ENCODE data around the gene SLC7A9.

DNA sequence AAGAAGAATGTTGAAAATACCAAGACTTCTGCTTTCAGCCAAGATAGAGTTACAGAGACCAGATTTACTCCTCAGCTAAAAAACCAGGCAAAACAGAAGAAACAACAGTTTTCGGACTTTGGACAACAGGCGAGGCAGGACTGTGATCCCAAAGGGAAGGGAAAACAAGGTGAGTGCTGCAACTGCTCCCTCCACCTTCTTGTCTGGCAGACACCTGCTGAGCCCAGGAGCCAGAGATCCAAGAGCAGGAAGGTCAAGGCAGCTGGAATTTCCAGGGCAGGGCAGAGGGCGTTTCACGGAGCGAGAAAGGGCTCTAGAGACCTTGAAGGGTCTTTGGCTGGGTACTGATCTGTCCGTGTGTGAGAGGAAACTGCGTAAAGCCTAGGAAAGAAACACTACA lies 32.9 kb upstream of the SLC7A9 start:
- TF ChIP-seq, protein P1, sequence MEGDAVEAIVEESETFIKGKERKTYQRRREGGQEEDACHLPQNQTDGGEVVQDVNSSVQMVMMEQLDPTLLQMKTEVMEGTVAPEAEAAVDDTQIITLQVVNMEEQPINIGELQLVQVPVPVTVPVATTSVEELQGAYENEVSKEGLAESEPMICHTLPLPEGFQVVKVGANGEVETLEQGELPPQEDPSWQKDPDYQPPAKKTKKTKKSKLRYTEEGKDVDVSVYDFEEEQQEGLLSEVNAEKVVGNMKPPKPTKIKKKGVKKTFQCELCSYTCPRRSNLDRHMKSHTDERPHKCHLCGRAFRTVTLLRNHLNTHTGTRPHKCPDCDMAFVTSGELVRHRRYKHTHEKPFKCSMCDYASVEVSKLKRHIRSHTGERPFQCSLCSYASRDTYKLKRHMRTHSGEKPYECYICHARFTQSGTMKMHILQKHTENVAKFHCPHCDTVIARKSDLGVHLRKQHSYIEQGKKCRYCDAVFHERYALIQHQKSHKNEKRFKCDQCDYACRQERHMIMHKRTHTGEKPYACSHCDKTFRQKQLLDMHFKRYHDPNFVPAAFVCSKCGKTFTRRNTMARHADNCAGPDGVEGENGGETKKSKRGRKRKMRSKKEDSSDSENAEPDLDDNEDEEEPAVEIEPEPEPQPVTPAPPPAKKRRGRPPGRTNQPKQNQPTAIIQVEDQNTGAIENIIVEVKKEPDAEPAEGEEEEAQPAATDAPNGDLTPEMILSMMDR (conservative IDR thresholded peaks at IDR 0.05; ENCODE audit: low read depth in 2 of 2): no peak
- no peak for TF ChIP-seq POLR2AphosphoS5 (IDR thresholded peaks at IDR 0.05; ENCODE audit: low read depth)
- TF ChIP-seq, protein P2, sequence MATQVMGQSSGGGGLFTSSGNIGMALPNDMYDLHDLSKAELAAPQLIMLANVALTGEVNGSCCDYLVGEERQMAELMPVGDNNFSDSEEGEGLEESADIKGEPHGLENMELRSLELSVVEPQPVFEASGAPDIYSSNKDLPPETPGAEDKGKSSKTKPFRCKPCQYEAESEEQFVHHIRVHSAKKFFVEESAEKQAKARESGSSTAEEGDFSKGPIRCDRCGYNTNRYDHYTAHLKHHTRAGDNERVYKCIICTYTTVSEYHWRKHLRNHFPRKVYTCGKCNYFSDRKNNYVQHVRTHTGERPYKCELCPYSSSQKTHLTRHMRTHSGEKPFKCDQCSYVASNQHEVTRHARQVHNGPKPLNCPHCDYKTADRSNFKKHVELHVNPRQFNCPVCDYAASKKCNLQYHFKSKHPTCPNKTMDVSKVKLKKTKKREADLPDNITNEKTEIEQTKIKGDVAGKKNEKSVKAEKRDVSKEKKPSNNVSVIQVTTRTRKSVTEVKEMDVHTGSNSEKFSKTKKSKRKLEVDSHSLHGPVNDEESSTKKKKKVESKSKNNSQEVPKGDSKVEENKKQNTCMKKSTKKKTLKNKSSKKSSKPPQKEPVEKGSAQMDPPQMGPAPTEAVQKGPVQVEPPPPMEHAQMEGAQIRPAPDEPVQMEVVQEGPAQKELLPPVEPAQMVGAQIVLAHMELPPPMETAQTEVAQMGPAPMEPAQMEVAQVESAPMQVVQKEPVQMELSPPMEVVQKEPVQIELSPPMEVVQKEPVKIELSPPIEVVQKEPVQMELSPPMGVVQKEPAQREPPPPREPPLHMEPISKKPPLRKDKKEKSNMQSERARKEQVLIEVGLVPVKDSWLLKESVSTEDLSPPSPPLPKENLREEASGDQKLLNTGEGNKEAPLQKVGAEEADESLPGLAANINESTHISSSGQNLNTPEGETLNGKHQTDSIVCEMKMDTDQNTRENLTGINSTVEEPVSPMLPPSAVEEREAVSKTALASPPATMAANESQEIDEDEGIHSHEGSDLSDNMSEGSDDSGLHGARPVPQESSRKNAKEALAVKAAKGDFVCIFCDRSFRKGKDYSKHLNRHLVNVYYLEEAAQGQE (IDR thresholded peaks at IDR 0.05; ENCODE audit: unreplicated experiment): no peak

All from GM23338 (cell line).